DMS114 treated with DMSO at 0.1 percent for 48 hours (cell line): ENCODE measurements around the gene KCNH4.
"Not testable (repeated sequence)": the region's sequence is repeated elsewhere in the genome, so short reads cannot be mapped to it uniquely, and the experiment has no call there.

Experiments used
- DNase-seq: peaks from one replicate; lab custom pipeline; 2025; ENCODE audit not compliant: unreplicated experiment; lab: John Stamatoyannopoulos, UW

Gene KCNH4

DNA sequence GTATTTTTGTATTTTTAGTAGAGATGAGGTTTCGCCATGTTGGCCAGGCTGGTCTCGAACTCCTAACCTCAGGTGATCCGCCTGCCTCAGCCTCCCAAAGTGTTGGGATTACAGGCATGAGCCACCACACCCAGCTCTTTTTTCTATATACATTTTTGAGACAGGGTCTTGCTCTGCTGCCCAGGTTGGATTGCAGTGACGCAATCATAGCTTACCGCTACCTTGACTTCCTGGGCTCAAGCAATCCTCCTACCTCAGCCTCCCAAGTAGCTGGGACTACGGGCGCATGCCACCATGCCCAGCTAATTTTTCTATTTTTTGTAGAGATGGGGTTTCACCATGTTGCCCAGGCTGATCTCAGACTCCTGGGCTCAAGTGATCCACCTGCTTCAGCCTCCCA, 40.3 kb downstream of the KCNH4 start:
- not testable (repeated sequence) for DNase-seq

DNA sequence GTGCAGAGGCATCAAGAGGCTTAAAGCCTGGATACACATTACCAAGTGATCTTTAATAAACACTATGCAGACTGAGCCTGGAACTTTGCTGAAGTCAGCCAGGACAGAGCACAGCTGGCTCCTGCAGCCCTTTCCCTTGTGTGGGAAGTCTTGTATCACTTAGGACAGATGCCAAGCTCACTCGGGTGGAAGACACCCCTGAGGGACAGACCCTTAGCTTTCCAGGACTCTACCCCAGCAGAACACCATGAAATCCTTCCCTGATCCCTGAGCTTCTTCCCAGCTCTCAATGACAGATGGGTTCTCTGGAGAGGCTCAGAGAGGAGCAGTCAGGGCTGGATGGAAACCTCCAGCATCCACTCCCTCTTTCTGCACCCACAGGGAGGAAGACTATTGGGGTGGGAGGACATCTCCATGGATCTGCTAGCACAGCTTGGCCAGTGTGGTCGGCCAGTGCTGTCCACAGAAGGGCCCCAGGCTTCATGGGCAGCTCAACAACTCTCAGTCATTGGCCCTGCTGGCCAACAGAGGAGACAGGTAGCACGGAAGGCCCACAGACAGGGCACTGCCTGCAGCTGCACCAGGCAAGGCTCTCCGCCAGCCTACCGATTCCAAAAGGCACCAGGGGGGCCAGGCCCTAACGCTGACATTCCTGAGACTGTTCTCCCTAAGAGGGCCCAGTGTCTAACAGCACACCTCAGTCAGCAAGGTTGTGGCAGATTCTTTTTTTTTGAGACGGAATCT, 42.0 kb downstream of the KCNH4 start:
- DNase-seq = no peak

DNA sequence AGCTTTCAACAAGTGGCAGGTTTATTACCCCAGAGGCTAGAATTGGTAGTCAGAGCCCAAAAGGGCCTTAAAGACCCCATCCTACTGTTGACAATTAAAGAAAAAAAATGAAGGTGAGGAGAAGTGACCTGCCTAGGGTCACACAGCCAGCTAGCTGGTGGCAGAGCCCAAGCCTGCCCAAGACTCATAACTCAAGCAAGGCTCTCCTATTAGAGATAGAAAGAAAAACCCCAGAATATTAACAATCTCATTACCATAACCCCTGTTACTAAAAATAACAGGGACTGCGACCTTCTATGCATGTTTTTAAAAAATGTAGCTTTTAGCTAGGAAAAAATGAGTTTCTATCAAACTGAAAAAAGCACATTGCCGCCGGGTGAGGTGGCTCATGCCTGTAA, 44.3 kb downstream of the KCNH4 start:
- no peak for DNase-seq

DNA sequence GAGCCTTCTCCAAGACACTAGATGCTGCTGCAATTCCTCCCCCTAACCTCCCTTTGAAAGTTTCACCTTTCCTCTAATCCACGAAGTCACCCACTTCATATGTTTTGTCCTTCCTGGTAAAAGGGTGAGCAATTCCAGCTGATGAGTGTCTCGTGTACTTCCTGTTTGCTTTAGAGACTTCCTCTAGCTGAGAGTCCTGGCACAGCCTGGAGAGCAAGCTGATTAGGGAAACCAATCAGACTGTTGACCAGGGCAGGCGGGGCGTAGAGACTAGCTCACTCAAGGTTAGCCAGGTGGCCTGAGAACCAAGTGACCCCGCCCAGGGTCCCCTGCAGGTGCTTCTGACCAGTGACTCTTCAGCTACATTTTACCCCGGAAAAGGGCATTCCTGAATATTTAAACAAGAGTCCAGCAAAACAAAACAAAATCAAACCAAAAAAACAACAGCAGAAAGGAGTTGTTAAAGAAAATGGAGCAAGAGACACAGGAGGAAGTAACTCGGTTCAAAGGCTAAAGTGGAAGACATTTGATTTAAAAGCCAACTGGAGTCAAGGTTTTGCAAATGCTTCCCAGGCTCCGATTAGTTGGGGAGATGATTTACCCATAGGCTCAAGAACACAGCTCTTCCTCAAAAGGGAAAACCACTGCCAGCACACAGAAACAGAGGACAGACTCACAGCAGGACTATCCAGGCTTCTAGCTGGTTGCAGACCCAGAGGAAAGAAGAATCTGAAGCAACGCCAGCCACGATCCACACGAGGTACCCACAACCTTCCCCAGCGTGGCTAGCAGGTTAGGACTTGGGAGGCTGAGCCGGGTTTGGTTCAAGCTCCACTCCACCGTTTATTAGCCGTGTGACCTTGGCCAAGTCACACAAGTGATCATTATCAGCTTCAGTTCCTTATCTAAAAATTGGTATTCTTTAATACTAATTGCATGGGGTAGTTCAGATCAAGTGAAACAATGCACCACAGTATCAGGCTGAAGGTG, 45.0 kb downstream of the KCNH4 start:
- no peak for DNase-seq

DNA sequence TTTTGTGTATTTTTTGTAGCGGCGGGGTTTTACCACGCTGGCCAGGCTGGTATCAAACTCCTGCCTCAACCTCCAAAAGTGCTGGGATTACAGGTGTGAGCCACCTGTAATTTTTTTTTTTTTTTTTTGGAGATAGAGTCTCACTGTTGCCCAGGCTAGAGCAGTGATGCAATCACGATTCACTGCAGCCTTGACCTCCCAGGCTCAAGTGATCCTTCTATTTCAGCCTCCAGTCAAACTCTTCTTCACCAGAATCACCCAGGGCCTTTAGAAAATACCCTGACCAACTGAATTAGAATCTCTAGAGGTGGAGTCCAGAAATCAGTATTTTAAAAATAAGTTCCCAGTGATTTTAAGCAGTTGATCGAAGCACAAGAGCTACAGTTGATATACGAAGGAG, 45.8 kb downstream of the KCNH4 start:
- DNase-seq = no peak

DNA sequence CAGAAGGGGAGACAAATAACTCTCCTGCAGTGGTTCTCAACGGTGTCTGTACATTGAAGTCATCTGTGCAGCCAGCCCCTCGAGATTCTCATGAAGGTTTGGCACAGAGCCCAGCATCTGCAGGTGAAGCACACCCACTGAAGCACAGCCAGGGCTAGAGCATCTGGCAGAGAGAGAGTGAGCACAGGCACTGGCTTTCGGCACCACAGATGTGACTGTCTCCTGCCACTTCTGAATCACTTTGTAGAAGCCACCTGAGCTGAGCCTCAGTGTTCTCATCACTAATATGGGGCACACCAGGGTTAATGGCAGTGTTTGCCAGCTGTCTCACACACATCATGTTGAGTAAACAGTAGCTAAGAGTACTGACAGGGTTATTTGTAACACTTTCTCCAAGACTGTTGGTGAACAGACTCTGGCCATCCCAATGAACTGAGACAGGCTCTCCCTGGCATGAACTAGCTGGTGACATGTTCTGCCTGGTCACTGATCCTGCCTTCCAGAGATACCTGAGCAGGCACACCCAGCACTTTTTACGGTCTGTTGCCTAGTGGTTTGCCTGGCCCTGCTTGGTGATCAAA, 47.4 kb downstream of the KCNH4 start:
- no peak for DNase-seq

DNA sequence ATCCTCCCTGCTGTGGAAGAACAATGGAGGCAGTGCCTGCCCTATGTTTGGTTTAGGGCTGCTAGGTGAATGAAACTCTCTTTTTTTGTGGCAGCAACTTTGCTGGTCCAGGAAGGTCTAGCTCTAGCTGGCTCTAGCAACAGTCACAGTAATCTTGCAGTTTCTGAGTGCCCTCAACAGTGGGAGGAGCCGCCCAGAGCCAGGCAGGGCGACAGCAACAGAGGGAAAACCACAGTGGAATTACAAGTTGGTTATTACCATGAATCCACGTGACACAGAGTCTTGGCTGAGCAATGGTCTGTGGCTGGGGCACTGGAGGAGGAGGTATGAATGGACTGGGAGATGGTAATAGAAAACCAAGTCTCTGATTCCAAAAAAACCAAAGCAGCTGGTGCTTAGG, 48.0 kb downstream of the KCNH4 start:
- DNase-seq = no peak

DNA sequence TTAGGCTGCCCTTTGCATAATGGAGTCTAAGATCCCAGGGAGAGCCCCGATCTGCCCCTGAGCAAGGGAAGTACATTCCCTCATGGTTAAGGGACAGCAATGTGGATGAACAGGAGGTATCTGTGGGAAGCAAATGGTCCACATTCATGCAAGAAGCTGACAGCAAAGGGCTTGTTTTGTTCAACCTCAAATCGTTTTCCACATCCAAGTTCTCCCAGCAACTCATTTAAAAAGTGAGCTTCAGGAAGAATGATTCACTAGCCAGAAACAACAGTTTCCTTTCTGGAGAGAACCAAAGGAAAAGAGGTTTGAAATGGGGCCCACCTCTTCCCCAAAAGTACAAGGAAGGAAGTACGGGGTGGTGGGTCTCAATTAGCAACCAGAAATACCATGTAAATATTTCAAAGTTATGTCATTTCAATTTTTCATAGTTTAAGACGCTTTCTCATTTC, 48.9 kb downstream of the KCNH4 start:
- no peak for DNase-seq

DNA sequence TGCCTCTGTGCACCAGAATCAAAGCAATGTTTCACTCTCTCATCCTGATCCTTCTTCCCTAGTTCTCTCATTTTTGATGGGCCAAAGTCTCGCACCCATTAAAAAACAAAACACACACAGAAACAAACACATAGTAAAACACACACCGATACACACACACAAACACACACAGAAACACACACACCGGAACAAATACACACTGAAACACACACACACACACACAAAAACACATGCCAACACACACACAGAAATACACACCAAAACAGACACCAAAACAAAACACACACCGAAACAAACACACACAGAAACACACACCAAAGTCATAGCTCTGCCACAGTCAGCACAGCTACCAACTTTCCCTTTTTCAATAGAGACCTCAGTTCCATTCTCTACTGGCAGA, 49.7 kb downstream of the KCNH4 start:
- DNase-seq = no peak

DNA sequence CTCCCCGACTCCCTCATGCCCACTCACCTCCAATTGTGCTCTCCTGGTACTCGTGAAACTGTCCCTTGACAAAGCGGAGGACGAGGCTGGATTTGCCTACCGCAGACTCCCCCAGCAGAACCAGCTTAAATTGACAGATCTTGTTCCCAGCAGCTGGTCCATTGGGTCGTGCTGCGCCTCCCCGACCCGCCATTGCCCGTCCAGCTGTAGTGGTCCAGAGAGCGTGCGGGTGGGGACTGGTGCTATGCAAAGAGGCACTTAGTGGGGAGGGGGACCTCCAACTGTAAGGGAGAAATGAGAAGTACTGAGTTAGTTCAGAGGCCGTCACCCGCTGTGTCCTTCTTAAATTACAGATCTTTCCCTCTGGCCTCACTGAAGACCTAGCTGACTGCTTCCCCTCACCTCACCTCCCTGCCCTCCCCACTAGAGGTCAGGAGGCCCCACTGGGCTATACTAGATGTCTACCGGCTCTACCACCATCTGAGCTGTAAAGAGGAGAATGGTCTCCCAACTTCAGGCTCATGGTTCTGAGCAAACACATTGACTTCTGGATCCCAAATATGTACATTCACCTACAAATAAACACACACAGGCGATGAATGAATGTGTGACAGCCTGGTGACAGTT, 50.5 kb downstream of the KCNH4 start:
- no peak for DNase-seq

DNA sequence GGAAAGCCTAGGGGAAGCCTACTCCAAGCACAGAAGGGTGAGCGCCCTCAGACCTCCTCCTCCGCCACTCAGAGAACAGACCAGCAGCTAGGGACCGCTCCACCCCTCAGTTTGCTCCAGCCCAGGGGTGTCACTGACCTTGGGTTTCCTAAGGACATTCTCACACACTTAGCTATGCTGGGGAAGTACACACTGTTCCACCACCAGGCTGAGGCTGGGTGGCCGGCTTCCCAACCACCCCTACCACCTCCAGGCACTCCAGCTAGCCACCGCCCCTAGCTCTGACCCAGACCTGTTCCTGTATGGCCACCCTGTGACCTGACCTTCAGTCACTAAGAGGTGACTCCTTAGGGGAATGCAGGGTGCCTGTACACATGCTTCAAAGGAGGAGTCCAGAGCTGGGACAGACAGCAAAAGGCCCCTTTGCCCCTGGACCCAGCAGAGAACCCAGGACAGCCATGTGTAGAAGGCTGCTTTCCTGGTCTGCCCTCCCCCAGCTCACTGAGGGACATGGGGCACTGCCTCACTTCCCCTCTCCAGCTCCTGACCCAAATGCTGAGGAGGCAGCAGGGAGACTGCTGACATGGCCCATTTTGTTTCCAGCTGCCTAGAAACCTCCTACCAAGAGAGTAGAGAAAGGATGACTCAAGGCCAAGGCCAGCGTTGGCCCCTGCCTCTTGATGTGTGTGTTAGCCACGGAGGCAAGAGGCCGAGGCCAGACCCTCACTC, 51.7 kb downstream of the KCNH4 start:
- DNase-seq = no peak

DNA sequence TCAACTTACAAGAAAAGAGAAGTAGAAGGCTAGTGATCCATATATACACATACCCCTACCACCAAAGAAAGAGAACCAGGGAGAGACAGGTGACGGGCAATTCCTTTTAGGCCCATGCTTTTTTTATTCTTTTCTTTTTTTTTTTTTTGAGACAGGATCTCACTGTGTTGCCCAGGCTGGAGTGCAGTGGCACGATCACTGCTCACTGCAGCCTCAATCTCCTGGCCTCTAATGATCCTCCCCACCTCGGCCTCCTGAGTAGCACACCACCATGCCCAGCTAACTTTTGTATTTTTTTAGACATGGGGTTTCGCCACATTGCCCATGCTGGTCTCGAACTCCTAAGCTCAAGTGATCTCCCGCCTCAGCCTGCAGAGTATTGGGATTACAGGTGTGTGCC, 53.5 kb downstream of the KCNH4 start:
- no peak for DNase-seq

DNA sequence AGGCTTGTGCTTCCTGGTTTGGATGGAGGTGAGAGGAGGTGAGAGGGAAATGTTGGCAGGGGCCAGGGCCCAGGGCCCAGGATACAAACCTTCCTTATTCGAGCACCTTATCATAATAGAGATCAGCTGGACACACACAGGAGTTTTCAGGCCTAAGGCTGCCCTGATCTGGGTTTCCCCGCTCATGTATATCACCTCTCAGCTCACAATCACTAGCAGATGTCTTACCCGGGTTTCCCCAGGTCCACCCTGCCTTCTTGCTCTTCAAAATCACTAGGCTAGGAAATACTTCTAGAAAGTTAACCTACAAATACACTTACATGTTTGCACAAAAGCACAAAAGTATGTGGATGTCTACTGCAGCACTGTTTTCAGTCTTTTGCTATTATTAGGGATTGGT, 54.1 kb downstream of the KCNH4 start:
- DNase-seq = no peak

DNA sequence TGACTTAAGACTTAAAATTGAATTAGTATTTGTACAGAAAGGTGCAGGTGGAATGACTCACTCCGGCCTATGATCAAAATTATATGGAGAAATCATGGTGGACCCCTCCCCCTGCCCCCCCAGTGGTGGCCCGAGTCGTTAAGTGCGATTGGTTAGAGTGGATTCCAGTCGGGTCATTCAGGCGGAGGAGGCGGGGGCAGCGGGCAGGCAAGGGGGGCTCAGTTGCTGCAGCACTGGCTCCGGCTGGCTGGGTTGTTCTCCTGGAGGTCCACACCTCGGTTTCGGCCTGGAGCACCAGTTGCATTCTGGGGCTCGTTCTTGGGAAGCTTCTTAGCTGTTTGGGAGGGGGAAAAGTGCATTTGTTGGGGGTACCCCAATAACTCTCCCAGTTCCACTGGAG, 55.4 kb downstream of the KCNH4 start:
- DNase-seq = no peak

DNA sequence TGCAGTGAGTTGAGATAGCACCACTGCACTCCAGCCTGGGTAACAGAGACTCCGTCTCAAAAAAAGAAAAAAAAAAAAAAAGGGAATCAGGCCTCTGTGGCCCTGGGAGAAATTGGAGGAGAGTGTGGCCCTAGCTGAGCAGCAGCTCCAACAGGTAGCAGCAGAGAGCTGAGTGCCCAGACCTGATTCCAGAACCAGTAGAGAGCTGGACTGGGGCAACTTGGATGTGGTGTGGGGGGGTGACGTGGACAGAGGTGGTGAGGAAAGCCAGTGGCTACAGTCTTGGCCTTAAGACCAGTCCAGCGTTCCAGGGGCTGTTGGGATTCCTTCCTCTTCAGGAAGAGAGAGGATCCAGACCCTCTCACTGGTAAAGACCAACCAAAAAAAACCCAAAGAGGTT, 56.7 kb downstream of the KCNH4 start:
- no peak for DNase-seq

DNA sequence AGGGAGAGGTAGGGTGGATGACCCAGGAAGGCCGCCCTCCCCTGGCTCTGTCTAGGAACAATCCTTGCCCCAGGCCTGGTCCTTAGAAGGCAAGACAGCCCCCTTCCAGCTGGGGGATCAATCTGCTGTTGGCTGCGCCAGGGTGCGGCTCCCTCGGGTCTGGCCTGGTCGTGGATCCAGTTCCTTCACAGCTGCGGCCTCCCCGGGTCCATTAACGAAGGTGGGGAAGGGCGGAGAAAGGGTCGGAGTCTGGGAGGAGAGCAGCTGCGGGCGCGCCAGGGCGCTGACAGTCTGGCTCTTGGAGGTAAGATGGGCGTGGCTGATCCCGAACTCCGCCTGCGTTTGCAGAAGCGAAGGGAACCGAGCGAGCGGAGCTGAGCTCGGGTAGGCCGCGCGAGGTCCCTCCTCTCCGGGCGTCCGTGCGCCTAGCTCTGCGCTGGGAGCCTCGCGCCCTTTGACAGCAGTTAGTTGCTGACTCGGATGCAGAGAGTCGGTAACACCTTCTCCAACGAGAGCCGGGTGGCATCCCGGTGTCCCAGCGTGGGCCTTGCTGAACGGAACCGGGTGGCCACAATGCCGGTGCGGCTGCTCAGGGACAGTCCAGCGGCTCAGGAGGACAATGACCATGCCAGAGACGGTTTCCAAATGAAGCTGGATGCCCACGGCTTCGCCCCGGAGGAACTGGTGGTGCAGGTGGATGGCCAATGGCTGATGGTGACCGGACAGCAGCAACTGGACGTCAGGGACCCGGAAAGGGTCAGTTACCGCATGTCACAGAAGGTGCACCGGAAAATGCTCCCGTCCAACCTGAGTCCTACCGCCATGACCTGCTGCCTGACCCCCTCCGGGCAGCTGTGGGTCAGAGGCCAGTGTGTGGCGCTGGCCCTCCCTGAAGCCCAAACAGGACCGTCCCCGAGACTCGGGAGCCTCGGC, 58.3 kb downstream of the KCNH4 start, which contains the start of gene HSPB9:
Gene HSPB9, plus strand, starts transcription at position 434 of the 933 bp plus-strand sequence. Its CDS starts 47 bp downstream, at position 481.
- DNase-seq = no peak

DNA sequence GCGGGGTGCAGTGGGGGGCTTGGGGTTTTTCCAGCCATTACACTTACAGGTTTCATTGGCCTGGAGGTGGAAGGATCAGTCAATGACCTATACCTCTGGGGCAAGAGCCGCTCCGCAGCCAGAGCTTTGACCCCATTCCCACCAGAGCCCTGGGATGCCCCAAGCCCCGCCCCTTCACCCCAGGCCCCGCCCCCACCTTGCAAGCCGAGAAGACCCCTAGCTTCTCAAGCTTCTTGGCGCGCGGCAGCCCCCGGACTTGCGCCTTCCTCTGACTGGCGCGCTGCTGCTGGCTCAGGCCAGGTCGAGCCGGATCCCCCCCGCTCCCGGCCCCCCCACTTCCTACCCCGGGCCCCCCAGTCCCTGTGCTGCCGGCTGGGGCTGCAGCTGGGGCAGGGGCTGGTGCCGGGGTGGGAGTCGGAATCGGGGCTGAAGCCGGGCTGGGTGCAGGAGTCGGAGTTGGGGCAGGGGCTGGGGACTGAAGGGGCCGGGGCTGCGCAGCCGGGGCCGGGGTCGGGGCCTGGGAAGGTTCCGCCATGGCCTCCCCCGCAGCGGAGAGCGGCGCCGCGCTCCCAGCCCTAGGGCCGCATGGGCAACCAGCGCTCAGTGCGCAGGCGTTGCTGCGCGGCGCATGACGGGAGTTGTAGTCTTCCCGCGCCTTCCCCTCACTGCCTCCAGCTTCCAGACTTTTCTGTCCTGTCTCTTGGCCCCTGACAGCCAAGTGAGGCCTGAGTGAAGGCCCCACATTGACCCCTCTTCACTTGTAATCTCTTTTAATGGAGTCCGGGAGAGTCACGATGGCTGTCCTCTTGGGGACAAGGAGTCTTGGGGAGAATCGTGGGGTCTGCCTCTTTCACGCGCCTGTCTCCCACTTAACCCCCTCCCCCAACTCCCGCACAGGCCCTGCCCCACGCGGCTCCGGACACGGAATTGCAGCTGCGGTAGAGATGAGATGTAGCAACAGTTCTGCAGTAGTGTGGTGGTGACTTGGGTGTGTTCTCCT, 59.9 kb downstream of the KCNH4 start, which contains the start of gene KAT2A:
Gene KAT2A, minus strand, starts transcription at position 598 of the 1,000 bp plus-strand sequence. Its CDS starts 63 bp downstream, at position 535.
- peak; percentile 73 for DNase-seq

DNA sequence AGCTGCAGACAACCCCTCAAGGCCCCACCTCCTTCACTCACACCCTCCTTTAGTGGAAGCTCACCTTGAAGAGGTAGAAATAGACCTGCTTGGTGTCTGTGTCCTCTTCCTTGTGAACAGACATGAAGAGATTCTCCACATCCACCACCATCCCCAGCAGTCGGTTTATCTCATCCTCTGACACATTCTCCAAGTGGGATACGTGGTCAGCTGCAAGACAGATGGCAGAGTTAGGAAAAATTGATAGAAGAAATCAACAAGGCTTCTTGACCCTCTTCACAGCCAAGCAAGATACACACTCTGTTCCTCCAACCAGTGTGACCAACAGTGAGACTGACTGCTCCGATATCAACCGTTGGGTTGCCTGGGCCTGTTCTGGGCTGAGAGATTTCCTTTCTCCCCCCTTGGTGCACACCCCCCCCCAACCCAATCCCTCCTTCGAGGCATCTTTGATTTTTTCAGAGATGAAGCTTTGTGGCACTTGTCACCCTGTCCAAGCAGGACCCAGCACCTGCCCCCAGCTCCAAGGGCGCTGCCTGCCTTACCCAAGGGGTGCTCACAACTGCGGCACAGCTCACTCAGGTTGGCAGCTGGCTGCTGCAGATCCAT, 60.7 kb downstream of the KCNH4 start:
- no peak for DNase-seq
